CD4-positive, alpha-beta T cell (primary cell): ENCODE measurements around the gene ARAP3. TPM values are rescaled to one million over a fixed set of nuclear protein-coding genes. Genes with fewer than 3 reads are reported as not detected.
A peak's percentile ranks its signal among the peaks of the same experiment; 100 is the strongest.

Experiments
- ATAC-seq: fragments of 200-7000 bp; cut with Tn5 transposase; one replicate; pipeline ENCODE4 v1.10.0; 2022; ENCODE audit warnings: mild to moderate bottlenecking; ENCODE audit not compliant: poor library complexity
- CTCF ChIA-PET: fragments of 350-600 bp; sonication (Branson Sonifier 250); formaldehyde crosslinking; loops from one replicate; lab custom pipeline; 2021; ENCODE audit warnings: antibody characterized with exemption, inconsistent platforms; lab: Charles Lee
- POLR2A ChIA-PET: fragments of 350-600 bp; sonication (Branson Sonifier 250); formaldehyde crosslinking; loops from one replicate; lab custom pipeline; 2021; ENCODE audit warnings: antibody characterized with exemption, inconsistent platforms; lab: Charles Lee
- DNase-seq, 14 experiments: peaks; one replicate each; pipeline ENCODE4 v3.0.0-alpha.2; 2013 to 2020; ENCODE audit warnings: mixed read lengths in 2 of 14
- H3K27ac ChIP-seq, 2 donors: one replicate each; pipeline versions ENCODE4 v1.5.1 to v1.7.0; 2013; ENCODE audit warnings: low read length in 2 of 2, low read depth in 1 of 2, mild to moderate bottlenecking in 1 of 2
- H3K27me3 ChIP-seq, 2 experiments: 1 replicate in 1 of 2; 2 replicates in 1 of 2; pipeline versions ENCODE4 v1.6.1 to v1.7.0; 2013; ENCODE audit warnings: low read length in 2 of 2, control low read depth in 1 of 2, mild to moderate bottlenecking in 1 of 2, moderate library complexity in 1 of 2; ENCODE audit not compliant: insufficient read depth in 2 of 2, control insufficient read depth in 1 of 2
- H3K36me3 ChIP-seq: one replicate; pipeline ENCODE4 v1.6.1; 2013; ENCODE audit warnings: low read length, control low read depth; ENCODE audit not compliant: insufficient read depth
- H3K4me1 ChIP-seq: one replicate; pipeline ENCODE4 v1.6.1; 2013; ENCODE audit warnings: low read length, control low read depth; ENCODE audit not compliant: insufficient read depth
- H3K4me3 ChIP-seq: one replicate; pipeline ENCODE4 v1.5.1; 2013; ENCODE audit warnings: mild to moderate bottlenecking, low read length, moderate library complexity
- H3K9me3 ChIP-seq, 2 experiments: 1 replicate in 1 of 2; 2 replicates in 1 of 2; pipeline versions ENCODE4 v1.6.1 to v1.7.0; 2013; ENCODE audit warnings: low read length in 2 of 2, mild to moderate bottlenecking in 2 of 2, control low read depth in 1 of 2, moderate library complexity in 1 of 2; ENCODE audit not compliant: control insufficient read depth in 1 of 2, insufficient read depth in 1 of 2
- H3K27ac Mint-ChIP-seq: one replicate; pipeline ENCODE4 v1.8.0; 2020; ENCODE audit warnings: mixed read lengths
- H3K27me3 Mint-ChIP-seq: one replicate; pipeline ENCODE4 v1.8.0; 2021; ENCODE audit warnings: mixed read lengths
- H3K36me3 Mint-ChIP-seq: one replicate; pipeline ENCODE4 v1.8.0; 2021; ENCODE audit warnings: low read depth, mixed read lengths
- H3K4me1 Mint-ChIP-seq: one replicate; pipeline ENCODE4 v1.8.0; 2021; ENCODE audit warnings: low read depth, mixed read lengths
- H3K4me3 Mint-ChIP-seq: one replicate; pipeline ENCODE4 v1.8.0; 2020; ENCODE audit warnings: mild to moderate bottlenecking, mixed read lengths
- H3K9me3 Mint-ChIP-seq: one replicate; pipeline ENCODE4 v1.8.0; 2020; ENCODE audit warnings: mixed read lengths
- CTCF ChIP-seq: fragments of 200-600 bp; IDR thresholded peaks from one replicate; pipeline ENCODE4 v1.8.0; 2022; ENCODE audit warnings: antibody characterized with exemption, mild to moderate bottlenecking
- intact Hi-C, 2 experiments: fragments of 100-400 bp; cut with DNase I in 1 of 2; cut with micrococcal nuclease in 1 of 2; formaldehyde crosslinking; loops; one replicate each; pipeline versions ENCODE4 v1.15.1 to v1.9.0; 2023 to 2025; cut with DNase I, micrococcal nuclease
- total RNA-seq, 174 experiments: library from RNA in 2 of 174; stranded (reverse) in 2 of 174; gene quantifications; one replicate each; pipeline ENCODE4 v1.2.3 and lab custom pipeline; 2021 to 2026

The ARAP3 gene
- total RNA-seq, 2 experiments from 2014 or later = 0.30 to 0.31 TPM

DNA sequence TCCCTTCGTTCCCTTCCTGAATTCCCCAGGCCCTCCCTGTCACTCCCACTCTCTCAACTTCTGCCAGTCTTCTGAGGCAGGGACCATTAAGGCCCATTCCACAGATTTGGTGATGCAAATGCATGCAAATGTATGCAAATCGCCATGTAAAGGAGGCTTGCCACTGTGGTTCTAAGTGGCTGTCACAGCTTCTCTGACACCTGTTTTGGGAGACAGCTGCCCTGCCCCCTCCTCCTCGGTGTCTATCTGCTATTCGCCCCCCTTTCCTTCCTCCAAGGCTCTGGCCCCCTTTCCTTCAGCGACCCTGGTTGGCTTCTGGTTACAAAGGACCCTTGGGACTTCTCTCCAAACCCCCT, 10.5 kb upstream of the ARAP3 start:
- no peaks in the 10 kb centered on the region for H3K9me3 ChIP-seq
- no peaks in the 10 kb centered on the region for H3K27me3 ChIP-seq
- ATAC-seq (no peak), DNase-seq (peak in 1 of 14 experiments; percentile 8)
- peaks cover 40% of the 10 kb centered on the region for H3K27me3 Mint-ChIP-seq
- peak overlapping the region; percentile 57 for H3K4me3 Mint-ChIP-seq
- H3K36me3 ChIP-seq = no peaks in the 10 kb centered on the region
- H3K27ac ChIP-seq = no peak overlapping the region
- no peaks in the 10 kb centered on the region for H3K36me3 Mint-ChIP-seq
- H3K4me1 Mint-ChIP-seq = peaks cover 23% of the 10 kb centered on the region
- TF ChIP-seq CTCF = no peak
- H3K4me1 ChIP-seq = peaks cover 20% of the 10 kb centered on the region
- H3K27ac Mint-ChIP-seq = peak overlapping the region; percentile 68
- intact Hi-C loops = loop anchor here (1.0 to 10.0 kb wide), 7 partner anchors 120 to 1010 kb away; partner anchors contain the start of gene PCDH1 (in 1 of the 2)
- peak overlapping the region; percentile 35 for H3K4me3 ChIP-seq
- H3K9me3 Mint-ChIP-seq = no peaks in the 10 kb centered on the region
- ChIA-PET CTCF (interaction anchor here (1.1 to 6.3 kb wide), 14 partner anchors 9 to 322 kb away, joined by 3 to 88 read pairs (median 8); partner anchors contain the start of genes DELE1, PCDH1, PCDH12 and RNF14), POLR2A (interaction anchor here (0.7 to 3.3 kb wide), 14 partner anchors 9 to 416 kb away, joined by 3 to 44 read pairs (median 6); partner anchors contain the start of genes DELE1, GNPDA1, HDAC3 and NDFIP1)

- intact Hi-C loops = loop anchor here (1.0 to 10.0 kb wide), 8 partner anchors 120 to 1010 kb away; partner anchors contain the start of gene PCDH1 (in 1 of the 2)
- H3K4me3 ChIP-seq = peak overlapping the region; percentile 35
- DNase-seq (peak; percentile 66 to 92 (median 84)), ATAC-seq (peak; percentile 68)
- peaks cover 35% of the 10 kb centered on the region for H3K27me3 Mint-ChIP-seq
- peaks cover 23% of the 10 kb centered on the region for H3K4me1 Mint-ChIP-seq
- no peaks in the 10 kb centered on the region for H3K36me3 ChIP-seq
- H3K36me3 Mint-ChIP-seq = no peaks in the 10 kb centered on the region
- H3K27ac ChIP-seq = no peak overlapping the region
- POLR2A ChIA-PET = interaction anchor here (0.7 to 3.3 kb wide), 14 partner anchors 9 to 417 kb away, joined by 3 to 44 read pairs (median 6); partner anchors contain the start of genes DELE1, GNPDA1, HDAC3 and NDFIP1
- H3K9me3 ChIP-seq = no peaks in the 10 kb centered on the region
- peaks cover 20% of the 10 kb centered on the region for H3K4me1 ChIP-seq
- no peak overlapping the region for H3K27ac Mint-ChIP-seq
- peak; percentile 98 for TF ChIP-seq CTCF
- CTCF ChIA-PET = interaction anchor here (0.7 to 6.3 kb wide), 17 partner anchors 9 to 323 kb away, joined by 3 to 88 read pairs (median 8); partner anchors contain the start of genes DELE1, PCDH1, PCDH12 and RNF14
- H3K4me3 Mint-ChIP-seq = peak overlapping the region; percentile 57
- H3K27me3 ChIP-seq = no peaks in the 10 kb centered on the region
- no peaks in the 10 kb centered on the region for H3K9me3 Mint-ChIP-seq
These were observed 10.0 kb upstream of the ARAP3 start for GRCh38 chr5:141691867-141692532.

DNA sequence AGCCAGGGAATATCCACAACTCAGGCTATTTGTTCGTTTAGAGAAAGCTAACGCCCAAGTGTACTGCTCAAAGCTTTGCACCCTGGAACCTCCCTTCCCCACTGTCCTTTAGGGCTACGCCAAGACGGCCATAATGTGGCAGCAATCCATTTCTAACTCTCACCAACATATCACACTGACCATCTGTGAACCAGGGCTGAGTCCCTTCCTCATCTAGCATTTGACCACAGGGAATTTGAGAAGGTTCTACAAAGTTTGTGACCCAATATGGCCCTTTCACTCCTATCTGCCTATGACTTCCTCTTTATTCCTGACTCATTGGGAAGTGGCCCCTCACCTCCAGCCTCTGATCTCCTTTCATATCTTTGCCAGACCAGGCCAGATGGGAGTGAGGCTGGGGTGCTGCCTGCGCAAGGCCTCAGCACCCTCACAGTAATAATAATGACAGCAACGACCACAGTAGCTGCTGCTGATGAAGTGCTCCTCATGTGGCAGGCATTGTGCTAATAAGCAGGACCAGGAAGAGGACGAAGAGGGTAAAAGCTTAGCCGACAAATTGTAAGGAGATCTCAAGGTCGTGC, 9.3 kb upstream of the ARAP3 start:
- Mint-ChIP-seq H3K27me3 (peaks cover 29% of the 10 kb centered on the region), H3K36me3 (no peaks in the 10 kb centered on the region), H3K27ac (no peak overlapping the region), H3K4me3 (no peak overlapping the region), H3K4me1 (peaks cover 23% of the 10 kb centered on the region), H3K9me3 (no peaks in the 10 kb centered on the region)
- Histone ChIP-seq H3K9me3 (no peaks in the 10 kb centered on the region), H3K4me1 (peaks cover 20% of the 10 kb centered on the region), H3K36me3 (no peaks in the 10 kb centered on the region), H3K27me3 (no peaks in the 10 kb centered on the region), H3K27ac (no peak overlapping the region), H3K4me3 (no peak overlapping the region)
- CTCF ChIA-PET = interaction anchor here (0.7 to 6.3 kb wide), 17 partner anchors 8 to 323 kb away, joined by 3 to 88 read pairs (median 8); partner anchors contain the start of genes DELE1, PCDH1, PCDH12 and RNF14
- DNase-seq = no peak
- POLR2A ChIA-PET = interaction anchor here (0.9 to 3.3 kb wide), 13 partner anchors 8 to 322 kb away, joined by 3 to 44 read pairs (median 6); partner anchors contain the start of genes DELE1, GNPDA1, HDAC3 and PCDH1
- ATAC-seq = no peak
- intact Hi-C loops = loop anchor here (2.0 to 10.0 kb wide), 5 partner anchors 121 to 1011 kb away; no protein-coding TSS in a partner anchor
- no peak for TF ChIP-seq CTCF
